GM10266 (cell line): Measurements from ENCODE around the gene MRGPRX2.

Experiments used
- DNase-seq: peaks from one replicate; pipeline ENCODE4 v3.0.0; 2012; ENCODE audit errors: extremely low spot score
- CTCF ChIP-seq: IDR thresholded peaks from 2 replicates; pipeline ENCODE4 v1.5.1; 2012; ENCODE audit warnings: mild to moderate bottlenecking, low read depth; ENCODE audit not compliant: control insufficient read depth, insufficient read depth; ENCODE audit errors: missing control alignments

MRGPRX2 gene

GRCh38 chr11:19099093-19099492 lies 38.6 kb upstream of the MRGPRX2 start:
- no peak for TF ChIP-seq CTCF
- no peak for DNase-seq

- TF ChIP-seq CTCF: no peak
- DNase-seq: no peak
These were observed 34.3 kb upstream of the MRGPRX2 start for GRCh38 chr11:19094859-19095258.

GRCh38 chr11:19093976-19094375 lies 33.5 kb upstream of the MRGPRX2 start:
- TF ChIP-seq CTCF: no peak
- no peak for DNase-seq

- no peak for TF ChIP-seq CTCF
These were observed 32.3 kb upstream of the MRGPRX2 start for GRCh38 chr11:19092850-19093249.

GRCh38 chr11:19092342-19092741 lies 31.8 kb upstream of the MRGPRX2 start:
- no peak for TF ChIP-seq CTCF
- no peak for DNase-seq

More at GRCh38 chr11:19092850-19093249, 32.3 kb upstream of the MRGPRX2 start:
- DNase-seq: no peak

- TF ChIP-seq CTCF: no peak
- no peak for DNase-seq
These were observed 30.8 kb upstream of the MRGPRX2 start for GRCh38 chr11:19091366-19091765.

- DNase-seq: no peak
- TF ChIP-seq CTCF: no peak
These were observed 28.9 kb upstream of the MRGPRX2 start for GRCh38 chr11:19089421-19089820.

- DNase-seq: no peak
- TF ChIP-seq CTCF: no peak
These were observed 28.3 kb upstream of the MRGPRX2 start for GRCh38 chr11:19088791-19089190.
